Calu3 (cell line): ENCODE results near the gene ATG7. TPM values are rescaled to one million over a fixed set of nuclear protein-coding genes. Genes with fewer than 3 reads are reported as not detected.

Experiments used
- BruUV-seq: library from RNA; stranded (reverse); fragments of 400-500 nt; replicated peaks from 2 replicates; lab custom pipeline; 2021; lab: Mats Ljungman, UMichigan
- CTCF ChIA-PET: fragments of 300-600 bp; sonication (Branson Sonifier 250); formaldehyde crosslinking; loops from one replicate; lab custom pipeline; 2022; ENCODE audit warnings: antibody characterized with exemption; lab: Charles Lee
- DNase-seq: peaks from one replicate; pipeline ENCODE4 v3.0.0; 2022
- H3K27ac Mint-ChIP-seq: one replicate; pipeline ENCODE4 v1.8.0; 2022; ENCODE audit warnings: mixed read lengths; ENCODE audit not compliant: unreplicated experiment
- H3K27me3 Mint-ChIP-seq: one replicate; pipeline ENCODE4 v1.8.0; 2022; ENCODE audit warnings: mixed read lengths; ENCODE audit not compliant: unreplicated experiment
- H3K36me3 Mint-ChIP-seq: one replicate; pipeline ENCODE4 v1.8.0; 2022; ENCODE audit warnings: mild to moderate bottlenecking, moderate library complexity, mixed read lengths; ENCODE audit not compliant: insufficient read depth, unreplicated experiment
- H3K4me1 Mint-ChIP-seq: one replicate; pipeline ENCODE4 v1.8.0; 2022; ENCODE audit warnings: mild to moderate bottlenecking, low read depth, mixed read lengths; ENCODE audit not compliant: unreplicated experiment
- H3K4me3 Mint-ChIP-seq: one replicate; pipeline ENCODE4 v1.8.0; 2022; ENCODE audit warnings: mild to moderate bottlenecking, low read depth, moderate library complexity, mixed read lengths; ENCODE audit not compliant: unreplicated experiment
- H3K9me3 Mint-ChIP-seq: one replicate; pipeline ENCODE4 v1.8.0; 2022; ENCODE audit warnings: low read depth, mixed read lengths; ENCODE audit not compliant: unreplicated experiment
- CTCF ChIP-seq: fragments of 200-600 bp; IDR thresholded peaks from one replicate; pipeline ENCODE4 v1.8.0; 2022; ENCODE audit warnings: antibody characterized with exemption; ENCODE audit not compliant: unreplicated experiment
- intact Hi-C: fragments of 100-400 bp; cut with micrococcal nuclease; formaldehyde crosslinking; loops from one replicate; pipeline ENCODE4 v1.10.0; 2022; ENCODE audit not compliant: unreplicated experiment
- total RNA-seq: library from RNA; stranded (reverse); gene quantifications from 2 replicates; pipeline ENCODE4 v1.2.3, GENCODE V29; 2022

ATG7 gene
- total RNA-seq, 1 experiment from 2014 or later = 37.3 TPM

GRCh38 chr3:11543141-11543947, 271.1 kb downstream of the ATG7 start:
- DNase-seq = no peak
- Mint-ChIP-seq H3K4me3 (no peak overlapping the region), H3K36me3 (peaks cover 4% of the 10 kb centered on the region), H3K4me1 (peaks cover under 1% of the 10 kb centered on the region), H3K27ac (no peak overlapping the region), H3K27me3 (no peaks in the 10 kb centered on the region), H3K9me3 (no peaks in the 10 kb centered on the region)
- intact Hi-C loops = no loop called here
- CTCF ChIA-PET = no interaction called here
- no TSS peak for BruUV-seq
- TF ChIP-seq CTCF = no peak

GRCh38 chr3:11543948-11544387, 271.8 kb downstream of the ATG7 start:
- no peak overlapping the region for H3K4me3 Mint-ChIP-seq
- peaks cover 6% of the 10 kb centered on the region for H3K4me1 Mint-ChIP-seq
- BruUV-seq = no TSS peak
- CTCF ChIA-PET = no interaction called here
- TF ChIP-seq CTCF = no peak
- DNase-seq = no peak
- H3K9me3 Mint-ChIP-seq = no peaks in the 10 kb centered on the region
- peaks cover 9% of the 10 kb centered on the region for H3K36me3 Mint-ChIP-seq
- H3K27ac Mint-ChIP-seq = no peak overlapping the region
- intact Hi-C loops = no loop called here
- no peaks in the 10 kb centered on the region for H3K27me3 Mint-ChIP-seq

- CTCF ChIA-PET = no interaction called here
- Mint-ChIP-seq H3K36me3 (peaks cover 9% of the 10 kb centered on the region), H3K4me1 (peaks cover 8% of the 10 kb centered on the region), H3K9me3 (no peaks in the 10 kb centered on the region), H3K4me3 (no peak overlapping the region), H3K27ac (no peak overlapping the region), H3K27me3 (no peaks in the 10 kb centered on the region)
- intact Hi-C loops = no loop called here
- no TSS peak for BruUV-seq
- DNase-seq = peak; percentile 17
- no peak for TF ChIP-seq CTCF
Measured at GRCh38 chr3:11544412-11545181, 272.4 kb downstream of the ATG7 start.

GRCh38 chr3:11545186-11545851, 273.1 kb downstream of the ATG7 start:
- Mint-ChIP-seq H3K4me3 (no peak overlapping the region), H3K4me1 (peaks cover 8% of the 10 kb centered on the region), H3K27ac (no peak overlapping the region), H3K27me3 (no peaks in the 10 kb centered on the region), H3K9me3 (no peaks in the 10 kb centered on the region), H3K36me3 (peaks cover 10% of the 10 kb centered on the region)
- DNase-seq = no peak
- BruUV-seq = no TSS peak
- CTCF ChIA-PET = no interaction called here
- intact Hi-C loops = no loop called here
- no peak for TF ChIP-seq CTCF
